ENCODE measurements around the gene HPSE. TPM values are rescaled to one million over a fixed set of nuclear protein-coding genes. Genes with fewer than 3 reads are reported as not detected.

The HPSE gene
- total RNA-seq, 1 donor from 2014 or later = 41.0 TPM

DNA sequence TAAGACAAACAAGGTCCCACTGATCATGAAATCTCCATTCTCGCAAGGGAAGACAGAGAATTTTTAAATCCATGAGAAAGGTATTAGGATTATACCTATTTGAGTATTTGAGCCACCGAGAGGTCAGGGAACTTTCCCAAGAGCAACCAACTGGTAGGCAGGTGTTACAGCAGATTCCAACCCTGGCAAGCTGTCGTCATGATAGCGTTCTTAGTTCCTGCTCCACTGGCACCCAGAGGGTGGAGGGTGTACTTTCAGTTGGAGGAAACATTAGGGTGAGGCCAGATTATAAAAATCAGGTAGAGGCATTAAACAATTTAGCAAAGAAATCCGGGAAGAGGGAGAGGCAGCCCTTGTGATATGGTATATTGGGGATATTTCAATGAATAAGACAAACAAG, 73.3 kb downstream of the HPSE start:
- peaks cover 2% of the 10 kb centered on the region for H3K27me3 Mint-ChIP-seq (ENCODE audit: unreplicated experiment)
- H3K9me3 Mint-ChIP-seq (ENCODE audit: unreplicated experiment) = no peaks in the 10 kb centered on the region
- H3K36me3 Mint-ChIP-seq (ENCODE audit: low read depth, unreplicated experiment) = peaks cover 7% of the 10 kb centered on the region
- no peak overlapping the region for H3K4me3 Mint-ChIP-seq (ENCODE audit: unreplicated experiment)
- H3K4me1 Mint-ChIP-seq (ENCODE audit: unreplicated experiment) = no peaks in the 10 kb centered on the region
- no peak overlapping the region for H3K27ac Mint-ChIP-seq (ENCODE audit: unreplicated experiment)
- no peak for DNase-seq (ENCODE audit: low spot score)
- TF ChIP-seq CTCF (IDR thresholded peaks at IDR 0.05; ENCODE audit: unreplicated experiment) = no peak

DNA sequence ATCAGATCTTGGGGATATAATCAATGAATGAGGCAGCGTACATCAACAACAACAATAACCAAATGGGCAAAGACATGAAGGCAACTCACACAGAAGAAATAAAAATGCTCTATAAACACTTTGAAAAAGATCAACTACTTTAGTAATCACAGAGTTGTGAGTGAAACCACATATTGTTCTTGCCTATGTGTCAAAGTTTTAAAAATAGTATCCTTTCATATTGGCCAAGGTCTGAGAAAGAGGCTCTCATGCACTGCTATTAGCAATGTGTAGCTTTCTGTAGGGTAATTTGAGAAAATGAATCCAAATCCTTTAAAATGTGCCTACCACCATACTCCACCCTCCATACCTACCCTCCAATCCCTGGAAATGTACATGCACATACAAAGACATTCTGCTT, 75.1 kb downstream of the HPSE start:
- Mint-ChIP-seq H3K4me3 (ENCODE audit: unreplicated experiment) (no peak overlapping the region), H3K4me1 (ENCODE audit: unreplicated experiment) (no peaks in the 10 kb centered on the region), H3K9me3 (ENCODE audit: unreplicated experiment) (no peaks in the 10 kb centered on the region), H3K27ac (ENCODE audit: unreplicated experiment) (no peak overlapping the region), H3K27me3 (ENCODE audit: unreplicated experiment) (peaks cover 2% of the 10 kb centered on the region), H3K36me3 (ENCODE audit: low read depth, unreplicated experiment) (peaks cover 7% of the 10 kb centered on the region)
- no peak for DNase-seq (ENCODE audit: low spot score)
- no peak for TF ChIP-seq CTCF (IDR thresholded peaks at IDR 0.05; ENCODE audit: unreplicated experiment)

DNA sequence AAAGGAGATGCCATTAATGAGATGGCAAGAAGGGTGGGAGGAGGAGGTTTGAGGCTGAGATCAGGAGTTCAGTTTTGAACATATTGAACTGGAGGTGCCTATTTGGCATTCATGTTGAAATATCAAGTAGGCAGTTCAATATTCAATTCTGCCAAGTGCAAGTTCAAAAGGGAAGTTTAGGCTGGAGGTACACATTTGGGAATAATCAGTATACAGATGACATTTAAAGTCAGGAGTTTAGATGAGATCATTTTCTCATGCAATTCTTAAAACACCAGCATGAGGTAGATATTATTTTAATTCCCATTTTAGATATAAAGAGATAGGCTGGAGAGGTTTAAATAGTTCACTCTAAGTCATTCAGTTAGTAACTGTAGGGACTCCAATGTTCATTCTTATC, 76.2 kb downstream of the HPSE start:
- no peak overlapping the region for H3K27ac Mint-ChIP-seq (ENCODE audit: unreplicated experiment)
- peaks cover 7% of the 10 kb centered on the region for H3K36me3 Mint-ChIP-seq (ENCODE audit: low read depth, unreplicated experiment)
- no peak for DNase-seq (ENCODE audit: low spot score)
- TF ChIP-seq CTCF (IDR thresholded peaks at IDR 0.05; ENCODE audit: unreplicated experiment) = no peak
- no peaks in the 10 kb centered on the region for H3K9me3 Mint-ChIP-seq (ENCODE audit: unreplicated experiment)
- H3K4me1 Mint-ChIP-seq (ENCODE audit: unreplicated experiment) = no peaks in the 10 kb centered on the region
- no peak overlapping the region for H3K4me3 Mint-ChIP-seq (ENCODE audit: unreplicated experiment)
- peaks cover 2% of the 10 kb centered on the region for H3K27me3 Mint-ChIP-seq (ENCODE audit: unreplicated experiment)

GRCh38 chr4:83257811-83258210, 76.8 kb downstream of the HPSE start:
- Mint-ChIP-seq H3K4me1 (ENCODE audit: unreplicated experiment) (no peaks in the 10 kb centered on the region), H3K36me3 (ENCODE audit: low read depth, unreplicated experiment) (peaks cover 1% of the 10 kb centered on the region), H3K27ac (ENCODE audit: unreplicated experiment) (no peak overlapping the region), H3K4me3 (ENCODE audit: unreplicated experiment) (no peak overlapping the region), H3K9me3 (ENCODE audit: unreplicated experiment) (no peaks in the 10 kb centered on the region), H3K27me3 (ENCODE audit: unreplicated experiment) (peaks cover 2% of the 10 kb centered on the region)
- no peak for TF ChIP-seq CTCF (IDR thresholded peaks at IDR 0.05; ENCODE audit: unreplicated experiment)
- no peak for DNase-seq (ENCODE audit: low spot score)

DNA sequence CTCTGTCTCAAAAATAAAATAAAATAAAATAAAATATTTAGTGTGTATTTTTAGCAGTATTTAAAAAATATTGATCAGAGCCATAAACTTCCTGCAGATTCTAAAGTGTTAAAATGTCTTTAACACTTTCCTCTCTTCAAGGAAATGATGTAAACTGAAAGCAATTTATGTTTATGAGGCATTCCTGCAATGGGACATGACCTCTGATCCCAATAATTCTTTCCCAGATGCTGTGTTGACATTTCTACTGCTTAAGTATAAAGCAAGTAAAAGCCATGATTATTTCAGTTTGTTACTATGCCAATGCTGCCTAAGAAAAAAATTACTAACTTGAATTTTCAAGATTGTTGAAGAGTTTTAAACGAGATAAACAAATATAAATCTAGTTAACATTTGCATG, 79.1 kb downstream of the HPSE start:
- Mint-ChIP-seq H3K4me1 (ENCODE audit: unreplicated experiment) (peaks cover 3% of the 10 kb centered on the region), H3K9me3 (ENCODE audit: unreplicated experiment) (no peaks in the 10 kb centered on the region), H3K4me3 (ENCODE audit: unreplicated experiment) (no peak overlapping the region), H3K27me3 (ENCODE audit: unreplicated experiment) (peaks cover 7% of the 10 kb centered on the region), H3K36me3 (ENCODE audit: low read depth, unreplicated experiment) (no peaks in the 10 kb centered on the region), H3K27ac (ENCODE audit: unreplicated experiment) (no peak overlapping the region)
- TF ChIP-seq CTCF (IDR thresholded peaks at IDR 0.05; ENCODE audit: unreplicated experiment) = no peak
- DNase-seq (ENCODE audit: low spot score) = no peak
